ENCODE results near the gene CASS4. TPM values are rescaled to one million over a fixed set of nuclear protein-coding genes. Genes with fewer than 3 reads are reported as not detected.
A peak's percentile ranks its signal among the peaks of the same experiment; 100 is the strongest.

The CASS4 gene
- total and polyA plus RNA-seq, 9 of the 15 experiments (the other 6 are each of a cell fraction or from before 2014, with no cell fraction given), result 8.1 to 53.8 (median 26.7) TPM

DNA sequence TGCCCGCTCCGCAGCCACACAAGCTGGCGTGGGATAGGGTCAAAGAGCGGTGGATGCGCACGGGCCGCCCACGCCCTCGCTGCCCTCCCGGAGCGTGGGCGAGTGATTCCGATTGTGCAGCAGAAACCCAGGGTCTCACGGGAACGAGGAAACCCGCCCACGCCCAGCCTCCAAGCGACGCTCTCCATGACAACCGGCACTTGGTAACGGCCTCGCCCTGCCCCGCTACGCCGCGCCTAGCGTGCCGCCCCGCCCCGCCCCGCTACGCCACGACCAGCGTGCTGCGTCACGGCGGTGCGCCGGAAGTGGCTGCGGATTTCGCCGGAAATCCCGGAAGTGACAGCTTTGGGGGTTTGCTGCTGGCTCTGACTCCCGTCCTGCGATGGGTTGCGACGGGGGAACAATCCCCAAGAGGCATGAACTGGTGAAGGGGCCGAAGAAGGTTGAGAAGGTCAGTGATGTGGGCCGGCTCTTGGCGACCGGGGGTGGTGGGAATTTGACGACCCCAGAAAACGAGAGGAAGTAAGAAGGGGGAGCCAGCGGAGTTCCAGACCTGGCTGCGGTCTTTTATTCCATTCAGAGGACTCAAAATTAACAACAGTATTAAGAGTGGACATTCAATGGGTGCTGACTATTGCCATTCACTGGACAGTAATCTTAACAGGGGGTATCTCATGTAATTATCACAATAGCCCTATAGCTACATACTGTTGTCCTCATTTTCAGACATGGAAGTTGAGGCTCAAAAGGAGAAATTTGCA lies 56.4 kb downstream of the CASS4 start, which contains the start of gene RTF2 (continued):
- TF ChIP-seq, protein P1, sequence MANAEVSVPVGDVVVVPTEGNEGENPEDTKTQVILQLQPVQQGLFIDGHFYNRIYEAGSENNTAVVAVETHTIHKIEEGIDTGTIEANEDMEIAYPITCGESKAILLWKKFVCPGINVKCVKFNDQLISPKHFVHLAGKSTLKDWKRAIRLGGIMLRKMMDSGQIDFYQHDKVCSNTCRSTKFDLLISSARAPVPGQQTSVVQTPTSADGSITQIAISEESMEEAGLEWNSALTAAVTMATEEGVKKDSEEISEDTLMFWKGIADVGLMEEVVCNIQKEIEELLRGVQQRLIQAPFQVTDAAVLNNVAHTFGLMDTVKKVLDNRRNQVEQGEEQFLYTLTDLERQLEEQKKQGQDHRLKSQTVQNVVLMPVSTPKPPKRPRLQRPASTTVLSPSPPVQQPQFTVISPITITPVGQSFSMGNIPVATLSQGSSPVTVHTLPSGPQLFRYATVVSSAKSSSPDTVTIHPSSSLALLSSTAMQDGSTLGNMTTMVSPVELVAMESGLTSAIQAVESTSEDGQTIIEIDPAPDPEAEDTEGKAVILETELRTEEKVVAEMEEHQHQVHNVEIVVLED (CRISPR knock-in tag; IDR thresholded peaks at IDR 0.05), result peak; percentile 100
- TF ChIP-seq RBM22 (IDR thresholded peaks at IDR 0.05; ENCODE audit: low read depth, low read length, poor library complexity, severe bottlenecking) (peak; percentile 99), SUPT5H (IDR thresholded peaks at IDR 0.05) (peak; percentile 84), CREM (IDR thresholded peaks at IDR 0.05; ENCODE audit: low read depth) (peak; percentile 99), CREB1 (IDR thresholded peaks at IDR 0.05) (peak; percentile 99), CREB1 (CRISPR knock-in tag; IDR thresholded peaks at IDR 0.05) (peak; percentile 99), SNIP1 (IDR thresholded peaks at IDR 0.05; ENCODE audit: low read depth) (no peak), ZC3H8 (IDR thresholded peaks at IDR 0.05) (no peak), SIN3B (IDR thresholded peaks at IDR 0.05; ENCODE audit: low read depth) (peak; percentile 97), FOXK1 (CRISPR knock-in tag; IDR thresholded peaks at IDR 0.05; ENCODE audit: borderline replicate concordance) (no peak), ZKSCAN1 (IDR thresholded peaks at IDR 0.05; ENCODE audit: low read depth, low read length) (no peak), TRIM28 (IDR thresholded peaks at IDR 0.05) (no peak), RCOR1 (IDR thresholded peaks at IDR 0.05; ENCODE audit: borderline replicate concordance in 1 of 2, low read depth in 2 of 2, low read length in 2 of 2) (0 out of 4 replicates have a peak, but pooled peaks of 1 of the 2 experiments have one; percentile 44), ZNF436 (CRISPR knock-in tag; IDR thresholded peaks at IDR 0.05) (no peak), BCOR (IDR thresholded peaks at IDR 0.05) (no peak), ZNF175 (CRISPR knock-in tag; IDR thresholded peaks at IDR 0.05; ENCODE audit: low read depth) (no peak)
- TF ChIP-seq, protein P2, sequence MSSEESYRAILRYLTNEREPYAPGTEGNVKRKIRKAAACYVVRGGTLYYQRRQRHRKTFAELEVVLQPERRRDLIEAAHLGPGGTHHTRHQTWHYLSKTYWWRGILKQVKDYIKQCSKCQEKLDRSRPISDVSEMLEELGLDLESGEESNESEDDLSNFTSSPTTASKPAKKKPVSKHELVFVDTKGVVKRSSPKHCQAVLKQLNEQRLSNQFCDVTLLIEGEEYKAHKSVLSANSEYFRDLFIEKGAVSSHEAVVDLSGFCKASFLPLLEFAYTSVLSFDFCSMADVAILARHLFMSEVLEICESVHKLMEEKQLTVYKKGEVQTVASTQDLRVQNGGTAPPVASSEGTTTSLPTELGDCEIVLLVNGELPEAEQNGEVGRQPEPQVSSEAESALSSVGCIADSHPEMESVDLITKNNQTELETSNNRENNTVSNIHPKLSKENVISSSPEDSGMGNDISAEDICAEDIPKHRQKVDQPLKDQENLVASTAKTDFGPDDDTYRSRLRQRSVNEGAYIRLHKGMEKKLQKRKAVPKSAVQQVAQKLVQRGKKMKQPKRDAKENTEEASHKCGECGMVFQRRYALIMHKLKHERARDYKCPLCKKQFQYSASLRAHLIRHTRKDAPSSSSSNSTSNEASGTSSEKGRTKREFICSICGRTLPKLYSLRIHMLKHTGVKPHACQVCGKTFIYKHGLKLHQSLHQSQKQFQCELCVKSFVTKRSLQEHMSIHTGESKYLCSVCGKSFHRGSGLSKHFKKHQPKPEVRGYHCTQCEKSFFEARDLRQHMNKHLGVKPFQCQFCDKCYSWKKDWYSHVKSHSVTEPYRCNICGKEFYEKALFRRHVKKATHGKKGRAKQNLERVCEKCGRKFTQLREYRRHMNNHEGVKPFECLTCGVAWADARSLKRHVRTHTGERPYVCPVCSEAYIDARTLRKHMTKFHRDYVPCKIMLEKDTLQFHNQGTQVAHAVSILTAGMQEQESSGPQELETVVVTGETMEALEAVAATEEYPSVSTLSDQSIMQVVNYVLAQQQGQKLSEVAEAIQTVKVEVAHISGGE (CRISPR knock-in tag; IDR thresholded peaks at IDR 0.05), result peak in 2 of 3 experiments; percentile 53 to 78; a peak in 3 of 6 replicates
- TF ChIP-seq, protein P3, sequence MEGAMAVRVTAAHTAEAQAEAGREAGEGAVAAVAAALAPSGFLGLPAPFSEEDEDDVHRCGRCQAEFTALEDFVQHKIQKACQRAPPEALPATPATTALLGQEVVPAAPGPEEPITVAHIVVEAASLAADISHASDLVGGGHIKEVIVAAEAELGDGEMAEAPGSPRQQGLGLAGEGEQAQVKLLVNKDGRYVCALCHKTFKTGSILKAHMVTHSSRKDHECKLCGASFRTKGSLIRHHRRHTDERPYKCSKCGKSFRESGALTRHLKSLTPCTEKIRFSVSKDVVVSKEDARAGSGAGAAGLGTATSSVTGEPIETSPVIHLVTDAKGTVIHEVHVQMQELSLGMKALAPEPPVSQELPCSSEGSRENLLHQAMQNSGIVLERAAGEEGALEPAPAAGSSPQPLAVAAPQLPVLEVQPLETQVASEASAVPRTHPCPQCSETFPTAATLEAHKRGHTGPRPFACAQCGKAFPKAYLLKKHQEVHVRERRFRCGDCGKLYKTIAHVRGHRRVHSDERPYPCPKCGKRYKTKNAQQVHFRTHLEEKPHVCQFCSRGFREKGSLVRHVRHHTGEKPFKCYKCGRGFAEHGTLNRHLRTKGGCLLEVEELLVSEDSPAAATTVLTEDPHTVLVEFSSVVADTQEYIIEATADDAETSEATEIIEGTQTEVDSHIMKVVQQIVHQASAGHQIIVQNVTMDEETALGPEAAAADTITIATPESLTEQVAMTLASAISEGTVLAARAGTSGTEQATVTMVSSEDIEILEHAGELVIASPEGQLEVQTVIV (CRISPR knock-in tag; IDR thresholded peaks at IDR 0.05; ENCODE audit: borderline replicate concordance), result no peak
- TF ChIP-seq, protein P4, sequence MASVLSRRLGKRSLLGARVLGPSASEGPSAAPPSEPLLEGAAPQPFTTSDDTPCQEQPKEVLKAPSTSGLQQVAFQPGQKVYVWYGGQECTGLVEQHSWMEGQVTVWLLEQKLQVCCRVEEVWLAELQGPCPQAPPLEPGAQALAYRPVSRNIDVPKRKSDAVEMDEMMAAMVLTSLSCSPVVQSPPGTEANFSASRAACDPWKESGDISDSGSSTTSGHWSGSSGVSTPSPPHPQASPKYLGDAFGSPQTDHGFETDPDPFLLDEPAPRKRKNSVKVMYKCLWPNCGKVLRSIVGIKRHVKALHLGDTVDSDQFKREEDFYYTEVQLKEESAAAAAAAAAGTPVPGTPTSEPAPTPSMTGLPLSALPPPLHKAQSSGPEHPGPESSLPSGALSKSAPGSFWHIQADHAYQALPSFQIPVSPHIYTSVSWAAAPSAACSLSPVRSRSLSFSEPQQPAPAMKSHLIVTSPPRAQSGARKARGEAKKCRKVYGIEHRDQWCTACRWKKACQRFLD (CRISPR knock-in tag; IDR thresholded peaks at IDR 0.05), result 0 out of 2 replicates have a peak, but pooled peaks have one; percentile 30
